Measurements from ENCODE around the gene NKD2. TPM values are rescaled to one million over a fixed set of nuclear protein-coding genes. Genes with fewer than 3 reads are reported as not detected.
A peak's percentile ranks its signal among the peaks of the same experiment; 100 is the strongest.

NKD2 gene
- total RNA-seq, 2 experiments from 2014 or later, result 0.17 to 0.30 TPM

GRCh38 chr5:1005904-1006655, 2.5 kb upstream of the NKD2 start:
- no peaks in the 10 kb centered on the region for H3K36me3 Mint-ChIP-seq (ENCODE audit: low read depth)
- DNase-seq (peak in 1 of 14 experiments; percentile 30), ATAC-seq (ENCODE audit: poor library complexity) (no peak)
- H3K36me3 ChIP-seq (ENCODE audit: insufficient read depth, low read length), result no peaks in the 10 kb centered on the region
- ChIA-PET POLR2A (no interaction called here), CTCF (no interaction called here)
- peaks cover 44 to 52% of the 10 kb centered on the region in 2 experiments for H3K27me3 ChIP-seq (ENCODE audit: control insufficient read depth in 1 of 2, insufficient read depth in 2 of 2, low read length in 2 of 2)
- H3K4me1 ChIP-seq (ENCODE audit: insufficient read depth, low read length), result peaks cover 41% of the 10 kb centered on the region
- H3K4me3 ChIP-seq (ENCODE audit: low read length), result no peak overlapping the region
- no peak overlapping the region for H3K27ac Mint-ChIP-seq
- peak overlapping the region; percentile 65 for H3K4me3 Mint-ChIP-seq
- peaks cover 0 to 27% of the 10 kb centered on the region in 2 experiments for H3K9me3 ChIP-seq (ENCODE audit: control insufficient read depth in 1 of 2, insufficient read depth in 1 of 2, low read length in 2 of 2)
- no peak for TF ChIP-seq CTCF (IDR thresholded peaks at IDR 0.05)
- intact Hi-C loops (cut with DNase I, micrococcal nuclease), result loop anchor here in 1 of 2 experiments (2.0 kb wide), 1 partner anchor 135 kb away; no protein-coding TSS in a partner anchor
- peaks cover 39% of the 10 kb centered on the region for H3K27me3 Mint-ChIP-seq
- H3K27ac ChIP-seq (ENCODE audit: low read depth in 1 of 2, low read length in 2 of 2), result no peak overlapping the region
- H3K4me1 Mint-ChIP-seq (ENCODE audit: low read depth), result peaks cover 26% of the 10 kb centered on the region
- H3K9me3 Mint-ChIP-seq, result no peaks in the 10 kb centered on the region

- Histone ChIP-seq H3K4me1 (ENCODE audit: insufficient read depth, low read length) (peaks cover 41% of the 10 kb centered on the region), H3K36me3 (ENCODE audit: insufficient read depth, low read length) (no peaks in the 10 kb centered on the region), H3K27me3 (ENCODE audit: control insufficient read depth in 1 of 2, insufficient read depth in 2 of 2, low read length in 2 of 2) (peaks cover 45 to 57% of the 10 kb centered on the region in 2 experiments), H3K27ac (ENCODE audit: low read depth in 1 of 2, low read length in 2 of 2) (no peak overlapping the region), H3K4me3 (ENCODE audit: low read length) (no peak overlapping the region), H3K9me3 (ENCODE audit: control insufficient read depth in 1 of 2, insufficient read depth in 1 of 2, low read length in 2 of 2) (peaks cover 0 to 27% of the 10 kb centered on the region in 2 experiments)
- peaks cover 29% of the 10 kb centered on the region for H3K4me1 Mint-ChIP-seq (ENCODE audit: low read depth)
- ChIA-PET CTCF (no interaction called here), POLR2A (no interaction called here)
- peak in 1 of 14 experiments; percentile 28 for DNase-seq
- no peak for TF ChIP-seq CTCF (IDR thresholded peaks at IDR 0.05)
- H3K4me3 Mint-ChIP-seq, result peak overlapping the region; percentile 54
- ATAC-seq (ENCODE audit: poor library complexity), result no peak
- H3K27ac Mint-ChIP-seq, result no peak overlapping the region
- no peaks in the 10 kb centered on the region for H3K9me3 Mint-ChIP-seq
- H3K36me3 Mint-ChIP-seq (ENCODE audit: low read depth), result no peaks in the 10 kb centered on the region
- intact Hi-C loops (cut with DNase I, micrococcal nuclease), result no loop called here
- peaks cover 44% of the 10 kb centered on the region for H3K27me3 Mint-ChIP-seq
Observed at GRCh38 chr5:1006656-1007071, 1.9 kb upstream of the NKD2 start.

GRCh38 chr5:1007221-1007680, 1.4 kb upstream of the NKD2 start:
- no peak overlapping the region for H3K27ac Mint-ChIP-seq
- no peaks in the 10 kb centered on the region for H3K36me3 Mint-ChIP-seq (ENCODE audit: low read depth)
- H3K27me3 Mint-ChIP-seq, result peaks cover 49% of the 10 kb centered on the region
- peaks cover 29% of the 10 kb centered on the region for H3K4me1 Mint-ChIP-seq (ENCODE audit: low read depth)
- CTCF ChIA-PET, result no interaction called here
- Histone ChIP-seq H3K4me3 (ENCODE audit: low read length) (no peak overlapping the region), H3K27ac (ENCODE audit: low read depth in 1 of 2, low read length in 2 of 2) (no peak overlapping the region), H3K9me3 (ENCODE audit: control insufficient read depth in 1 of 2, insufficient read depth in 1 of 2, low read length in 2 of 2) (peaks cover 0 to 27% of the 10 kb centered on the region in 2 experiments), H3K27me3 (ENCODE audit: control insufficient read depth in 1 of 2, insufficient read depth in 2 of 2, low read length in 2 of 2) (peaks cover 45 to 63% of the 10 kb centered on the region in 2 experiments), H3K4me1 (ENCODE audit: insufficient read depth, low read length) (peaks cover 41% of the 10 kb centered on the region), H3K36me3 (ENCODE audit: insufficient read depth, low read length) (no peaks in the 10 kb centered on the region)
- no peaks in the 10 kb centered on the region for H3K9me3 Mint-ChIP-seq
- intact Hi-C loops (cut with DNase I, micrococcal nuclease), result no loop called here
- ATAC-seq (ENCODE audit: poor library complexity) (no peak), DNase-seq (peak in 1 of 14 experiments; percentile 25)
- H3K4me3 Mint-ChIP-seq, result peak overlapping the region; percentile 38
- no peak for TF ChIP-seq CTCF (IDR thresholded peaks at IDR 0.05)
- POLR2A ChIA-PET, result no interaction called here

Data from CD4-positive, alpha-beta T cell (primary cell).